PC-9 (cell line): ENCODE results near the gene ACER2. TPM values are rescaled to one million over a fixed set of nuclear protein-coding genes. Genes with fewer than 3 reads are reported as not detected.
A peak's percentile ranks its signal among the peaks of the same experiment; 100 is the strongest.

Experiments used
- BruUV-seq: library from RNA; stranded (reverse); fragments of 400-500 nt; replicated peaks from 2 replicates; lab custom pipeline; 2021; lab: Mats Ljungman, UMichigan
- CTCF ChIA-PET: fragments of 300-600 bp; sonication (Branson Sonifier 250); formaldehyde crosslinking; loops from one replicate; lab custom pipeline; 2022; ENCODE audit warnings: antibody characterized with exemption; lab: Charles Lee
- POLR2A ChIA-PET: fragments of 300-600 bp; sonication (Branson Sonifier 250); formaldehyde crosslinking; loops from one replicate; lab custom pipeline; 2022; ENCODE audit warnings: antibody characterized with exemption; ENCODE audit not compliant: unreplicated experiment; lab: Charles Lee
- DNase-seq, 2 experiments: peaks; one replicate each; pipeline versions ENCODE4 v3.0.0 to v3.0.0-alpha.2; 2015 to 2022; ENCODE audit warnings: mixed read lengths in 1 of 2
- H2AFZ ChIP-seq: fragments of 200-600 bp; sonication (generic); 2 replicates; pipeline ENCODE4 v1.8.1; 2017; ENCODE audit warnings: antibody characterized with exemption
- H3F3A ChIP-seq: fragments of 200-600 bp; sonication (generic); 2 replicates; pipeline ENCODE4 v1.8.1; 2017; ENCODE audit warnings: antibody characterized with exemption, mild to moderate bottlenecking, low read depth; ENCODE audit not compliant: insufficient read depth
- H3K27ac ChIP-seq: fragments of 200-600 bp; sonication (generic); 2 replicates; pipeline ENCODE4 v1.6.1; 2016; ENCODE audit warnings: mixed run types
- H3K27me3 ChIP-seq: fragments of 200-600 bp; sonication (generic); 2 replicates; pipeline ENCODE4 v1.6.1; 2016; ENCODE audit warnings: low read depth, mixed run types; ENCODE audit not compliant: insufficient read depth
- H3K36me3 ChIP-seq: fragments of 200-600 bp; sonication (generic); 2 replicates; pipeline ENCODE4 v1.6.1; 2016; ENCODE audit warnings: low read depth, mixed run types
- H3K4me1 ChIP-seq: fragments of 200-600 bp; sonication (generic); replicated peaks from 2 replicates; pipeline ENCODE4 v1.6.1; 2016; ENCODE audit warnings: mixed run types; ENCODE audit not compliant: insufficient read depth
- H3K4me2 ChIP-seq: fragments of 200-600 bp; sonication (generic); 2 replicates; pipeline ENCODE4 v1.6.1; 2017; ENCODE audit warnings: mixed run types
- H3K4me3 ChIP-seq: fragments of 200-600 bp; sonication (generic); 2 replicates; pipeline ENCODE4 v1.6.1; 2016; ENCODE audit warnings: mixed run types
- H3K79me2 ChIP-seq: fragments of 200-600 bp; sonication (generic); 2 replicates; pipeline ENCODE4 v1.6.1; 2017; ENCODE audit warnings: low read depth, mixed run types
- H3K9me2 ChIP-seq: fragments of 200-600 bp; sonication (generic); 2 replicates; pipeline ENCODE4 v1.8.1; 2017; ENCODE audit warnings: mild to moderate bottlenecking; ENCODE audit not compliant: insufficient read depth
- H3K9me3 ChIP-seq: fragments of 200-600 bp; sonication (generic); 2 replicates; pipeline ENCODE4 v1.8.1; 2016; ENCODE audit warnings: low read depth; ENCODE audit not compliant: insufficient read depth
- H4K20me1 ChIP-seq: fragments of 200-600 bp; sonication (generic); 2 replicates; pipeline ENCODE4 v1.8.1; 2017; ENCODE audit not compliant: insufficient read depth
- CTCF ChIP-seq: fragments of 200-600 bp; sonication (generic); conservative IDR thresholded peaks from 2 replicates; pipeline ENCODE4 v1.6.1; 2017; ENCODE audit warnings: mixed run types, antibody characterized with exemption, mild to moderate bottlenecking, moderate library complexity
- EZH2 ChIP-seq: fragments of 200-600 bp; sonication (generic); IDR thresholded peaks from 2 replicates; pipeline ENCODE4 v1.8.0; 2017; ENCODE audit warnings: antibody characterized with exemption, low read depth
- intact Hi-C: fragments of 100-400 bp; cut with micrococcal nuclease; formaldehyde crosslinking; loops from one replicate; pipeline ENCODE4 v1.10.0; 2022; ENCODE audit not compliant: unreplicated experiment
- total RNA-seq: library from RNA; stranded (reverse); gene quantifications from 2 replicates; pipeline ENCODE4 v1.2.3, GENCODE V29; 2021

ACER2 gene
- total RNA-seq, 1 experiment from 2014 or later, result 4.3 TPM

DNA sequence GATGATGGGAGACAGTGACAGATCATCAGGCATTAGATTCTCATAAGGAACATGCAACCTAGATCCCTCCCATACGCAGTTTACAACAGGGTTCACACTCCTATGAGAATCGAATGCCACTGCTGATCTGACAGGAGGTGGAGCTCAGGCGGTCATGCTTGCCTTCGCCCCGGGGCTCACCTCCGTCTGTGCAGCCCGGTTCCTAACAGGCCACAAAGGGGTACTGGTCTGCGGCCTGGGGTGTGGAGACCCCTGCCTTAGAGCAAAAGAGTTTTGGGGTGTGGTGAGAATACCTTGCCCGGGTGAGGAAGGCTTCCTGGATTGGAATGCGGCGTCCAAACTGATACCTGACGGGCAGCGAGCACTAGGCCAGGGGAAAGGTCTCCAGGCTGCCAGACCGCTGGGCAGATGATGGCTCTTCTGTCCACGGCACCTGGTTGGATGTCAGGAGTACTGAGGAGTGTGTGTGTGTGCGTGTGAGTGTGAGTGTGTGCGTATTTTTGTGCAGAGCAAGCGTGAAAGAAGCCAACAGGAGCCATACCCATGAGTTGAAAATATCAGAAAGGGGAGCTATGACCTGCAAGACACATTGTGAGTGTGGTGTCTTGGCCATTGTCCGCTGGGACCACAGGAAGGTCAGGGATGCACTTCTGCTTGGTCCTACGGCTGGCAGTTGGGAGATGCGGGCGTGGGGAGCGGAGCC is 55.4 kb downstream of the ACER2 start:
- Histone ChIP-seq H3K27ac (no peak overlapping the region), H3K79me2 (no peaks in the 10 kb centered on the region), H2AFZ (no peak overlapping the region), H3K4me2 (peak overlapping the region; percentile 53), H3K36me3 (no peaks in the 10 kb centered on the region), H3K27me3 (no peaks in the 10 kb centered on the region), H3K4me1 (no peaks in the 10 kb centered on the region), H3K4me3 (peak overlapping the region; percentile 38; the same call in 1 of the 2 replicates), H4K20me1 (no peaks in the 10 kb centered on the region), H3F3A (no peaks in the 10 kb centered on the region), H3K9me3 (no peaks in the 10 kb centered on the region), H3K9me2 (no peaks in the 10 kb centered on the region)
- no TSS peak for BruUV-seq
- TF ChIP-seq EZH2 (no peak), CTCF (no peak)
- DNase-seq, result no peak
- CTCF ChIA-PET, result interaction anchor here (0.5 to 1.1 kb wide), 4 partner anchors 9 to 69 kb away, joined by 3 to 18 read pairs (median 9); no protein-coding TSS in a partner anchor
- POLR2A ChIA-PET, result interaction anchor here (0.6 kb wide), 1 partner anchor 727 kb away, joined by 3 read pairs; no protein-coding TSS in a partner anchor
- intact Hi-C loops, result no loop called here

- ChIA-PET POLR2A (interaction anchor here (0.6 kb wide), 1 partner anchor 726 kb away, joined by 3 read pairs; no protein-coding TSS in a partner anchor), CTCF (interaction anchor here (0.5 to 1.1 kb wide), 5 partner anchors 8 to 1932 kb away, joined by 3 to 18 read pairs (median 8); partner anchors contain the start of gene RRAGA)
- Histone ChIP-seq H3K4me2 (peak overlapping the region; percentile 53), H3K4me1 (no peaks in the 10 kb centered on the region), H2AFZ (peak overlapping the region; percentile 66; the same call in 1 of the 2 replicates), H3K36me3 (no peaks in the 10 kb centered on the region), H4K20me1 (no peaks in the 10 kb centered on the region), H3K9me2 (no peaks in the 10 kb centered on the region), H3K4me3 (peak overlapping the region; percentile 38; the same call in 1 of the 2 replicates), H3K27ac (no peak overlapping the region), H3K9me3 (no peaks in the 10 kb centered on the region), H3F3A (no peaks in the 10 kb centered on the region), H3K79me2 (no peaks in the 10 kb centered on the region), H3K27me3 (no peaks in the 10 kb centered on the region)
- peak; percentile 47 to 60 for DNase-seq
- intact Hi-C loops, result no loop called here
- peak; percentile 71 for TF ChIP-seq CTCF
- TF ChIP-seq EZH2, result no peak
- no TSS peak for BruUV-seq
These were observed 56.2 kb downstream of the ACER2 start for GRCh38 chr9:19464764-19465585.

- TF ChIP-seq EZH2 (no peak), CTCF (no peak)
- Histone ChIP-seq H3F3A (no peaks in the 10 kb centered on the region), H3K4me2 (peak overlapping the region; percentile 53; the same call in 1 of the 2 replicates), H3K4me1 (no peaks in the 10 kb centered on the region), H3K9me3 (no peaks in the 10 kb centered on the region), H3K9me2 (no peaks in the 10 kb centered on the region), H2AFZ (no peak overlapping the region), H3K27ac (no peak overlapping the region), H3K27me3 (no peaks in the 10 kb centered on the region), H3K36me3 (no peaks in the 10 kb centered on the region), H4K20me1 (no peaks in the 10 kb centered on the region), H3K79me2 (no peaks in the 10 kb centered on the region), H3K4me3 (no peak overlapping the region)
- intact Hi-C loops, result no loop called here
- no TSS peak for BruUV-seq
- POLR2A ChIA-PET, result no interaction called here
- CTCF ChIA-PET, result interaction anchor here (0.8 to 1.1 kb wide), 2 partner anchors 11 to 417 kb away, joined by 3 to 10 read pairs; partner anchors contain the start of gene RRAGA
- DNase-seq, result no peak
These were observed 56.9 kb downstream of the ACER2 start for GRCh38 chr9:19465586-19466279.
